NCI-H1694 treated with DMSO at 0.1 percent for 48 hours (cell line): ENCODE data around the gene SYCP2L.
"Not testable (repeated sequence)": the region's sequence is repeated elsewhere in the genome, so short reads cannot be mapped to it uniquely, and the experiment has no call there.

ENCODE experiments used
- DNase-seq: peaks from one replicate; lab custom pipeline; 2025; lab: John Stamatoyannopoulos, UW

Gene SYCP2L

DNA sequence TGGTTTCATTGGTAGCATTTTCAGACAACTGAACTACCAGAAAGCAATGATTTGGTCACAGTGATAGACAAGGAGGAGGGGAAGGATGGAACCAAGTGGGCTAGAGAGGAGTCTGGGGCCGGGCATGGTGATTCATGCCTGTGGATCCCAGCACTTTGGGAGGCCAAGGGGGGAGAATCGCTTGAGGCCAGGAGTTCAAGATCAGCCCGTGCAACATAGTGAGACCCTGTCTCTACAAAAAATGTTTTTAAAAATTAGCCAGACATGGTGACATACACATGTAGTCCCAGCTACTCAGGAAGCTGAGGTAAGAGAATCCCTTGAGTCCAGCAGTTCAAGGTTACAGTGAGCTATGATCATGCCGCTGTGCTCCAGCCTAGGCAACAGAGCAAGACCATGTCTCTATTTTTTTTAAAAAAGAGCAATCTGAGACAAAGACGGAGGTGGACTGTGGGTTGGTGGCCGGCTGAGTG is 70.6 kb downstream of the SYCP2L start:
- DNase-seq: no peak

- no peak for DNase-seq
These were observed 73.3 kb downstream of the SYCP2L start for GRCh38 chr6:10960171-10960570.

DNA sequence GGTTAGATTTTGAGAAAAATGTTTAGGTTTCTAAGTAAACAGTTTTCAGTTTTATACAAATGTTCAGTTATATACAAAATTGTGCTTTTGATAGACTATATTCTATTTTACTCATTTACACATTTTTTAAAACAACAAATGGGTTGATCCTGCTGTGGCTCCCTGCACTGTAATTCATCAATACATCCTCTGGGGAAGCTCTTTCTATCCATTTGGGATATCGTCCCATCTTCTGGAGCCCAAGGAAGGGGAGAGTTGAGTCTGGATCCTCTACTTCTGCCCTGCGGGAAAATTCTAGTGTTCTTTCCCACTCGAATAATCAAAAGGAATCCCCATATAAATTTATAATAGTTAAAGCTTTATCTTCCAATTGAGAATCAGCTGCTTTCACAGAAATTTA is 75.0 kb downstream of the SYCP2L start:
- DNase-seq: no peak

DNA sequence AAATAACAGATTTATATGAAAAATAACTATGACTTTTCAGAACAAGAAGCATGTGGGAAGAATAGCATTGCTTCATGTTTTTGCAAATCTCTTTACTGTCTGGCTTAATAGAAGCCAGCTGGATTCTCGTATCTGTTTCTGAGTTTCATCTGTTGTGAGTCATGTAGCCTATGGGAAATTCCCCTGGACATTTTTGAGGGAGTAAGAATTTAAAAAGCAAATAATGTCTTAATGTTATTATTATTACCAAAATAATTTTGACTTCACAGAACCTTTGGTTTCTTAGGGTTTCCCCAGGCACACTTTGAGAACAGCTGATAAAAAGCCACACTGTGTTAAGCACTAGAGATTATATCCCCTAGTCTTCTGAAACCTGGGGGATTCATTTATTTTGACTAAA is 75.8 kb downstream of the SYCP2L start:
- no peak for DNase-seq

- DNase-seq: no peak
These were observed 76.3 kb downstream of the SYCP2L start for GRCh38 chr6:10963113-10963512.

- no peak for DNase-seq
These were observed 77.8 kb downstream of the SYCP2L start for GRCh38 chr6:10964684-10965083.

- DNase-seq: no peak
These were observed 81.9 kb downstream of the SYCP2L start for GRCh38 chr6:10968776-10969175.

- DNase-seq: no peak
These were observed 83.9 kb downstream of the SYCP2L start for GRCh38 chr6:10970731-10971130.

DNA sequence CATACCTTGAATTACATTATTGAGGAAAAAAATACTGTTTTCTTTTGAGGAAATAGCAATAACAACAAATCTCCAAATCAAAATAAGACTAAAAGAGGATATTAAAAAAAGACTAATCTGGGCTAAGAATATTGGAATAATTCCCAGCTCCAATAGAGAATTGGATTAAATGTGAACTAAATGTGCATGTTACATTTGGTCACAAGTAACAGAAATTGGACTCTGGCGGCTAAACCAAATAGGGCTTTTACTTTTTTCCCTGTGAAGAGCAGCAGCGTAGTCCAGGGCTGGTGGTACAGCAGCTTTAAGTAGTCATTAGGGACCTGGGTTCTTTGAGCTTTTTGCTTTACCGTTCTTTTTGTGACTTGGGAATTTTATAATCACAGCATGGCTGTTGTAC is 85.3 kb downstream of the SYCP2L start:
- no peak for DNase-seq

DNA sequence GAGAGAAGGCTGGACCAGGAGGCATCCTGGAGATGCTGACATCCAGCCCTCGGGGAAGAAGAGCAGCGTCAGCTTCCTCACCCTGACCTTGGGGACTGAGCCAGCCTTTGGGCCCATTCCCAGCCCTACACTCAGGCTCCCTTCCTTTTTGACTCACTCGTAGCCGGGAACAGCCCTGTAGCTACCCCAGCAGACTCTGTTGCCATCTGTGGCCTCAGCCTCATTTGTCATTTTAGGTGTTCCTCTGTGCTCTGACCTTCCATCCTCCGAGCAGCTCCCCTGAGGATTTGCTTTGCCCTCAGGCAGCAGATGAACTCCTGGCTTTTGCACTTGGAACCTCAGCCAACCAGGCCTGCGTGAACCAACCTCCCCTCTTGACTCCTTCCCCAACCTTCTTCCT is 89.7 kb downstream of the SYCP2L start:
- no peak for DNase-seq

DNA sequence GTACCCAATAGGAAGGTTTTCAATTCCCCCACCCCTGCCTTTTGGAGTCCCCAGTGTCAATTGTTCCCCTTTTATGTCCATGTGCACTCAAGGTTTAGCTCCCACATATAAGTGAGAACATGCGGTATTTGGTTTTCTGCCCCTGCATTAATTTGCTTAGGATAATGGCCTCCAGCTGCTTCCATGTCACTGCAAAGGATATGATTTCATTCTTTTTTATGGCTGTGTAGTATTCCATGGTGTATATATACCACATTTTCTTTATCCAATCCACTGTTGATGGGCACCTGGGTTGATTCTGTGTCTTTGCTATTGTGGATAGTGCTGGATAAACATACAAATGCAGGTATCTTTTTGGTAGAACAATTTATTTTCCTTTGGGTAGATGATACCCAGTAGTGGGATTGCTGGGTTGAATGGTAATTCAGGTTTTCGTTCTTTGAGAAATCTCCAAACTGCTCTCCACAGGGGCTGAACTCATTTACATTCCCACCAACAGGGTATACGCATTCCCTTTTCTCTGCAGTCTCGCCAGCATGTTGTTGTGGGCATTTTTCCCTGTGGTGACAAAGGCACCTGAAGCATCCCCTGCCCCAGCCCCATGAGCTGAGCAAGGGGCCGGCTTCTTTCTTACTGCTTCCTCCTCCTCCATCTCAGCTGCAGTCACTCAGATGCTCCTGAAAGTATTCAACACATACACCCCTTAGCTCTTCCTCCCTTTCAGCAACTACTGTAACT is 90.5 kb downstream of the SYCP2L start:
- no peak for DNase-seq

DNA sequence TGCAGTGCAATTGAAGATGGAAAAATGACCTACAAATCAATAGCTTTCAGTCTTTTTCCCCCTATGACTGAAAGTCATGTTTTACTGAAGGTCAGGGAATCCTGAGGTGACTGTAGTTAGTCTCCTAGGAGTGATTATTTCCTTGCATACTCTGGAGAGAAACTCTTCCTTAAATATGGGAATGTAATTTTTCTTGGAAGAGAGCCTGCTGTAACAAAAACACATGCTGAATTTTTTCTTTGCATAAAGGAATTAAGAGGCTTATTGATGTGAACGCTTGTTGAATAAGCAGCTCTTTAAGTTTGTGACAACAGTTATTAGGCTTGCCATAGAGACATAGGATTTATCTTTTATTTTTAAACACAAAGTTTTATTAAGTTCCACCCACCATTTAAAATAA is 92.8 kb downstream of the SYCP2L start:
- DNase-seq: no peak

DNA sequence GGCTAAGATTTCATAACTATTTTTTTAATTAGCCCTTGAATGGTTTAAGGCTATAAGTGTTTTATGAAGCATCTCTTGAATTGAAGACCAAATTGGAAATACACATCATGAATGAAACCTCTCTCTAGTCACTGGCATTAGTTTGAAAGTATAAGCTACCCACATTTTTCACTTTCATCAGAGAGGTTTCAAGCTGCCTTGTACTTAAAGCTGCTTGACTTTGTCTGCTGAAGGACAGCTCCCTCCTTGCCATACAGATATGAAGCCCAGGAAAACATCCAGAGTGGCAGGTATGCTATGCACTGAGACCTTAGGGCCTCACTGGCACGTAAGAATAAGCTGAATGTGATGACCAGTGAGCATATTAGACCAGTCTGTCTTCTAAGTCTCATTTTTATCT is 94.6 kb downstream of the SYCP2L start:
- DNase-seq: no peak

GRCh38 chr6:10984959-10985358 is 98.1 kb downstream of the SYCP2L start:
- DNase-seq: not testable (repeated sequence)

DNA sequence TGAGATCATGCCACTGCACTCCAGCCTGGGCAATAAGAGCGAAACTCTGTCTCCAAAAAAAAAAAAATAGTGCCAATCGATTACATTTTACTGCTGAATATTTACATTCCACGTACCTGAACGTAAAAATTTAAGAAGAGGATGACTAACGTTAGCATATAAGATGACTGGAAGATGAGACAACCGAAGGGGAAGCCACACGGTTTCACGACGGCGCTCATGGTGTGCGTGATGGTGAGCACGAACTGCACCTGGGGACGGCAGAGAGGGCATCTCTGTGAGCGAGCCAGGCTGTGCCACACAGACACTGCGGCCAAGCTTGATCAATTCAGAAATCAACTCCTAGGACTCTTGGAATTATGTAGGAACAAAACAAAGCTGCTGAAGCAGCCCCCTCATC is 102.7 kb downstream of the SYCP2L start:
- no peak for DNase-seq

DNA sequence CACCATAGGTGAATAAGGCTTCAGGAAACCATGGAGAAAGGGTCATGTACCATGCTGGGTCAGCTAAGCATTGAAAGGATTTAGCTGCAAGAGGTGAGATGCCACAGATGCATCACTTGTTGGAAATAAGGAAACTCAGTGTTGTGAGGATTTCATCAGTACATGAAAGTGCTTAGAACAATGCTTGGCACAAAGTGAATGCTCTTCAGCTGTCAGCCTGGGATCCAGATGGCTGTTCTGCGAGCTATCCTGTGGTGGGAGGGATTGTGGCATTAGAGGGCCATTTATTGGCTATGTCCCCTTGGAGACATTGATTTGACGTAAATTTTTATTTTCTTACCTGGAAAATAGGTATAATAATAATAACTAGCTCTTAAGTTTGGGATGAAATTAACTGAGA is 104.3 kb downstream of the SYCP2L start:
- no peak for DNase-seq

DNA sequence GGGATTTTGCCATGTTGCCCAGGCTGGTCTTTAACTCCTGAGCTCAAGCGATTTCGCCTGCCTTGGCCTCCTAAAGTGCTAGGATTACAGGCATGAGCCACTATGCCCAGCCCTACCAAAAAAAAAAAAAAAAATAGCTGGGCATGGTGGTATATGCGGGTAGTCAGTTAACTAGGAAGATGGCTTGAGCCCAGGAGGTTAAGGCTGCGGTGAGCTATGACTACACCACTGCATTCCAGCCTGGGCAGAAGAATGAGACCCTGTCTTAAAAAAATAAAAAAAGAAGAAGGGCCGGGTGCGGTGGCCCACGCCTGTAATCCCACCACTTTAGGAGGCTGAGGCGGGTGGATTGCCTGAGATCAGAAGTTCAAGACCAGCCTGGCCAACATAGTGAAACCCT is 107.0 kb downstream of the SYCP2L start:
- DNase-seq: no peak

GRCh38 chr6:10995114-10995707 is 108.4 kb downstream of the SYCP2L start:
- no peak for DNase-seq

DNA sequence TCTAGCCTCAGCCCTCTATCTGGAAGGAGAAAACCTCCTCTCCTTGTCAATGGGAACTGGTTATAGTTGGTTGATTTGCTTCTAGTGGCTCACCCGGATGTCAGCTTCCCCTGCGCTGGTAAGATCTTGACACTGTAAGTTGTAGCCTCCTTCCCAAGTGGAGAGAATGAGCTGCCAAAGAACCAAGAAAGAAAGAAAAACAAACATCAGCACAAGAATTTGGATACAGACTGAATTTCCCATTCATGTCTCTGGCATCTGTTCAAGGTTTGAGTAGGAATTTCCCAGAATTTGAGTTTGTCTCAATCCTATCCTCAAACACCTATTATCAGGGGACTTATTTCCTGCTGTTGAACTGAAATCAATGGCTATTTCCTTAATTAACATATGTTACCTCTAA is 113.1 kb downstream of the SYCP2L start:
- no peak for DNase-seq

DNA sequence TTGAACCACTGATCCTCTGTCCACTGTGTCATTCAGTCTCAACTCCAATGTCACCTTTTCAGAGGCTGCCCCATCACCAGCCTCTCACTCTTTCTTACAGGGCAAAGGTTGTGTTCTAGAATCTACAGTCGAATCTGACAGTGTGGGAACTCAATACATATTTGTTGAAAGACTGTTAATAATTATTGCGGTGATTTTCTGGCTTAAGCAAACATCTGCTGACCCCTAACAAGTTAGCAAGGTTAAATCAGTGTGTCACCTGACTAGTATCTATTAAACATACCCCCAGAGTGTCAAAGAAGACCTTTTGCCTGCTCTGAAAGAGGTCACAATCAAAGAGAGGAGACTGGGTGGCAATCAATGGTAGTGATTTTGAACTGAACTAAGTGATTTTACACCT is 115.3 kb downstream of the SYCP2L start:
- no peak for DNase-seq

GRCh38 chr6:11003297-11003696 is 116.4 kb downstream of the SYCP2L start:
- DNase-seq: not testable (repeated sequence)

DNA sequence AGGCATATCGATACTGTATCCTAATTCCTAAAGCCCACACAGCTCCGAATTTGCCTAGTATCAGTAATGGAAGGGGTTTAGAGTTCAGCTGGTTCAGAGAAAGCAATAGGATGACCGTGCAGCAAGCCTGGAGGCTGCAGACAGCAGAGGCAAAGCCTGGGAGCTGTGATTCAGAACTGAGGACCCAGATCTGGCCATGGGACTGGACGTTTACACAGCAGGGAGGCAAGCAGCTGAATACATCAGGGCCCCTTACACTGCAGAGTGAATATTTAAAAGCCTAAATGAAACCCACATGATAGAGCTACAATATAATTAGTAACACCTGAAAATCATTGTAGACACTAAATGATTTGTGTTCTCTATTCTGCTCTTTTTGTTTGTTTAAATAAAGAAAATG is 119.2 kb downstream of the SYCP2L start:
- no peak for DNase-seq

GRCh38 chr6:11007715-11008608 is 121.1 kb downstream of the SYCP2L start:
- DNase-seq: no peak
